Measurements from ENCODE around the gene DZANK1.

GRCh38 chr20:18360635-18361034 lies 106.2 kb downstream of the DZANK1 start:
- TF ChIP-seq POLR2AphosphoS5 (IDR thresholded peaks at IDR 0.05; ENCODE audit: low read depth, low read length): no peak
- TF ChIP-seq SIN3A (IDR thresholded peaks at IDR 0.05; ENCODE audit: borderline replicate concordance, insufficient read depth, low read length): no peak
- no peak for TF ChIP-seq TAF1 (IDR thresholded peaks at IDR 0.05; ENCODE audit: borderline replicate concordance, insufficient read depth, low read length)
- no peak for TF ChIP-seq FOXP2 (optimal IDR thresholded peaks at IDR 0.05; ENCODE audit: borderline replicate concordance, extremely low read depth, extremely low read length, insufficient read depth)
- TF ChIP-seq, protein P1, sequence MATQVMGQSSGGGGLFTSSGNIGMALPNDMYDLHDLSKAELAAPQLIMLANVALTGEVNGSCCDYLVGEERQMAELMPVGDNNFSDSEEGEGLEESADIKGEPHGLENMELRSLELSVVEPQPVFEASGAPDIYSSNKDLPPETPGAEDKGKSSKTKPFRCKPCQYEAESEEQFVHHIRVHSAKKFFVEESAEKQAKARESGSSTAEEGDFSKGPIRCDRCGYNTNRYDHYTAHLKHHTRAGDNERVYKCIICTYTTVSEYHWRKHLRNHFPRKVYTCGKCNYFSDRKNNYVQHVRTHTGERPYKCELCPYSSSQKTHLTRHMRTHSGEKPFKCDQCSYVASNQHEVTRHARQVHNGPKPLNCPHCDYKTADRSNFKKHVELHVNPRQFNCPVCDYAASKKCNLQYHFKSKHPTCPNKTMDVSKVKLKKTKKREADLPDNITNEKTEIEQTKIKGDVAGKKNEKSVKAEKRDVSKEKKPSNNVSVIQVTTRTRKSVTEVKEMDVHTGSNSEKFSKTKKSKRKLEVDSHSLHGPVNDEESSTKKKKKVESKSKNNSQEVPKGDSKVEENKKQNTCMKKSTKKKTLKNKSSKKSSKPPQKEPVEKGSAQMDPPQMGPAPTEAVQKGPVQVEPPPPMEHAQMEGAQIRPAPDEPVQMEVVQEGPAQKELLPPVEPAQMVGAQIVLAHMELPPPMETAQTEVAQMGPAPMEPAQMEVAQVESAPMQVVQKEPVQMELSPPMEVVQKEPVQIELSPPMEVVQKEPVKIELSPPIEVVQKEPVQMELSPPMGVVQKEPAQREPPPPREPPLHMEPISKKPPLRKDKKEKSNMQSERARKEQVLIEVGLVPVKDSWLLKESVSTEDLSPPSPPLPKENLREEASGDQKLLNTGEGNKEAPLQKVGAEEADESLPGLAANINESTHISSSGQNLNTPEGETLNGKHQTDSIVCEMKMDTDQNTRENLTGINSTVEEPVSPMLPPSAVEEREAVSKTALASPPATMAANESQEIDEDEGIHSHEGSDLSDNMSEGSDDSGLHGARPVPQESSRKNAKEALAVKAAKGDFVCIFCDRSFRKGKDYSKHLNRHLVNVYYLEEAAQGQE (IDR thresholded peaks at IDR 0.05; ENCODE audit: insufficient read depth in 1 of 2, low read depth in 2 of 2, low read length in 2 of 2): no peak
